ENCODE results near the gene UBAP2. TPM values are rescaled to one million over a fixed set of nuclear protein-coding genes. Genes with fewer than 3 reads are reported as not detected.
"Not testable (repeated sequence)": the region's sequence is repeated elsewhere in the genome, so short reads cannot be mapped to it uniquely, and the experiment has no call there.

The UBAP2 gene
- total RNA-seq, 1 donor from 2014 or later: 24.6 TPM

- no peaks in the 10 kb centered on the region for H3K9me3 ChIP-seq
Observed at GRCh38 chr9:34047864-34048726, 592 bp downstream of the UBAP2 start.

GRCh38 chr9:34046784-34047379, 1.8 kb downstream of the UBAP2 start:
- Histone ChIP-seq H3K27ac (no peak overlapping the region), H3K36me3 (no peaks in the 10 kb centered on the region), H3K4me1 (peaks cover 43% of the 10 kb centered on the region), H3K27me3 (no peaks in the 10 kb centered on the region), H3K4me3 (peak overlapping the region in 1 of 2 donors; percentile 90), H3K9me3 (no peaks in the 10 kb centered on the region)
- TF ChIP-seq POLR2AphosphoS5 (IDR thresholded peaks at IDR 0.05; ENCODE audit: insufficient read depth in 1 of 2, low read depth in 1 of 2): peak in 1 of 2 donors; percentile 26
- TF ChIP-seq POLR2A (IDR thresholded peaks at IDR 0.05): no peak
- intact Hi-C loops (cut with DNase I): no loop called here
- DNase-seq (ENCODE audit: extremely low spot score in 2 of 2): no peak

More at GRCh38 chr9:34047864-34048726, 592 bp downstream of the UBAP2 start:
- Histone ChIP-seq H3K4me1 (peaks cover 40% of the 10 kb centered on the region), H3K36me3 (no peaks in the 10 kb centered on the region), H3K27me3 (no peaks in the 10 kb centered on the region), H3K27ac (peak overlapping the region; percentile 90), H3K4me3 (peak overlapping the region; percentile 77 to 90)
- DNase-seq (ENCODE audit: extremely low spot score in 2 of 2): peak in 1 of 2 donors; percentile 89
- intact Hi-C loops (cut with DNase I): no loop called here
- TF ChIP-seq, protein P1, sequence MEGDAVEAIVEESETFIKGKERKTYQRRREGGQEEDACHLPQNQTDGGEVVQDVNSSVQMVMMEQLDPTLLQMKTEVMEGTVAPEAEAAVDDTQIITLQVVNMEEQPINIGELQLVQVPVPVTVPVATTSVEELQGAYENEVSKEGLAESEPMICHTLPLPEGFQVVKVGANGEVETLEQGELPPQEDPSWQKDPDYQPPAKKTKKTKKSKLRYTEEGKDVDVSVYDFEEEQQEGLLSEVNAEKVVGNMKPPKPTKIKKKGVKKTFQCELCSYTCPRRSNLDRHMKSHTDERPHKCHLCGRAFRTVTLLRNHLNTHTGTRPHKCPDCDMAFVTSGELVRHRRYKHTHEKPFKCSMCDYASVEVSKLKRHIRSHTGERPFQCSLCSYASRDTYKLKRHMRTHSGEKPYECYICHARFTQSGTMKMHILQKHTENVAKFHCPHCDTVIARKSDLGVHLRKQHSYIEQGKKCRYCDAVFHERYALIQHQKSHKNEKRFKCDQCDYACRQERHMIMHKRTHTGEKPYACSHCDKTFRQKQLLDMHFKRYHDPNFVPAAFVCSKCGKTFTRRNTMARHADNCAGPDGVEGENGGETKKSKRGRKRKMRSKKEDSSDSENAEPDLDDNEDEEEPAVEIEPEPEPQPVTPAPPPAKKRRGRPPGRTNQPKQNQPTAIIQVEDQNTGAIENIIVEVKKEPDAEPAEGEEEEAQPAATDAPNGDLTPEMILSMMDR (IDR thresholded peaks at IDR 0.05): no peak
- TF ChIP-seq POLR2A (IDR thresholded peaks at IDR 0.05) (no peak), POLR2AphosphoS5 (IDR thresholded peaks at IDR 0.05; ENCODE audit: insufficient read depth in 1 of 2, low read depth in 1 of 2) (no peak)

DNA sequence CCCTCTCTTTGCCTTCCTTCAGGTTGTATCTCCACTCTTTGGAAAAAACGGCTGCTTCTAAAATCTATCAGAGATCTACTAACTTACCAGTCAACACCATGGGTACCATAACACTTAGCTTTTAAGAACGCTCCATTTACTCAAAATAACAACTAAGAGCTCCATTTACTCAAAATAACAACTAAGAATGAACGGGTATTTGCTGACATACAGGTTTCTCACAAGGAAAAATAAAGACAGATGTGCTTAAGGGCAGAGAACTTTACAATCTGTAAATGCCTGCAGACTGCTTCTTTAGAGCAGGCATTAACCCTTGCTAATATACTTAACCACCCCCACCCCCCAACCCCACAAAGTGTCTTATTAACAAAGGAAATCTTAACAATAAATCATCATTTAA, 2.8 kb downstream of the UBAP2 start:
- no peaks in the 10 kb centered on the region for H3K9me3 ChIP-seq
- intact Hi-C loops (cut with DNase I): no loop called here
- H3K27ac ChIP-seq: no peak overlapping the region
- H3K27me3 ChIP-seq: no peaks in the 10 kb centered on the region
- no peak for DNase-seq (ENCODE audit: extremely low spot score in 2 of 2)
- H3K4me1 ChIP-seq: peaks cover 43% of the 10 kb centered on the region
- H3K4me3 ChIP-seq: no peak overlapping the region
- no peaks in the 10 kb centered on the region for H3K36me3 ChIP-seq
- TF ChIP-seq POLR2A (IDR thresholded peaks at IDR 0.05) (no peak), POLR2AphosphoS5 (IDR thresholded peaks at IDR 0.05; ENCODE audit: insufficient read depth in 1 of 2, low read depth in 1 of 2) (no peak)
- TF ChIP-seq, protein P1 (IDR thresholded peaks at IDR 0.05): no peak

DNA sequence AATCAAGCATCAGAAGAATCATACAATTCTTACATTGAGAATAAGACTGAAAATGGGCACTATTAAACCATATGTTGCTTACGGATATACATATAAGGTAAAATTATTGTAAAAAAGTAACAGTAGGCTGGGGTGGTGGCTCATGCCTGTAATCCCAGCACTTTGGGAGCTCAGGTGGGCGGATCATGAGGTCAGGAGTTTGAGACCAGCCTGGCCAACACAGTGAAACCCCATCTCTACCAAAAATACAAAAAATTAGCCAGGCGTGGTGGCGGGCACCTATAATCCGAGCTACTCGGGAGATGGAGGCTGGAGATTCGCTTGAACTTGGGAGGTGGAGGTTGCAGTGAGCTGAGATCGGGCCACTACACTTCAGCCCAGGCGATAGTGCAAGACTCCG, 6.6 kb downstream of the UBAP2 start:
- H3K4me3 ChIP-seq; H3K9me3 ChIP-seq; H3K27me3 ChIP-seq; H3K36me3 ChIP-seq; H3K27ac ChIP-seq; DNase-seq (ENCODE audit: extremely low spot score in 2 of 2); intact Hi-C loops (cut with DNase I): not testable (repeated sequence)
- H3K4me1 ChIP-seq: peaks cover 24% of the 10 kb centered on the region

GRCh38 chr9:34038851-34039250, 9.8 kb downstream of the UBAP2 start:
- H3K4me1 ChIP-seq; H3K27ac ChIP-seq; intact Hi-C loops (cut with DNase I); H3K4me3 ChIP-seq; DNase-seq (ENCODE audit: extremely low spot score in 2 of 2); H3K36me3 ChIP-seq; H3K27me3 ChIP-seq; H3K9me3 ChIP-seq: not testable (repeated sequence)

GRCh38 chr9:34037626-34038025, 11.1 kb downstream of the UBAP2 start:
- Histone ChIP-seq H3K27me3 (no peaks in the 10 kb centered on the region), H3K4me3 (no peak overlapping the region), H3K9me3 (no peaks in the 10 kb centered on the region), H3K36me3 (no peaks in the 10 kb centered on the region), H3K4me1 (no peaks in the 10 kb centered on the region), H3K27ac (no peak overlapping the region)
- intact Hi-C loops (cut with DNase I): no loop called here
- no peak for DNase-seq (ENCODE audit: extremely low spot score in 2 of 2)
- TF ChIP-seq, protein P1 (IDR thresholded peaks at IDR 0.05): no peak
- TF ChIP-seq POLR2AphosphoS5 (IDR thresholded peaks at IDR 0.05; ENCODE audit: insufficient read depth in 1 of 2, low read depth in 1 of 2): no peak
- no peak for TF ChIP-seq POLR2A (IDR thresholded peaks at IDR 0.05)
